GM18870 (cell line): Measurements from ENCODE around the gene SNRPA.
"Not testable (repeated sequence)": the region's sequence is repeated elsewhere in the genome, so short reads cannot be mapped to it uniquely, and the experiment has no call there.

ENCODE experiments used
- ATAC-seq: cut with Tn5 transposase; IDR thresholded peaks from one replicate; pipeline ENCODE4 v1.9.1; 2021; ENCODE audit warnings: moderate library complexity; ENCODE audit not compliant: unreplicated experiment

SNRPA gene

GRCh38 chr19:40744554-40745401 is 6.2 kb upstream of the SNRPA start:
- ATAC-seq = no peak

- ATAC-seq = no peak
Measured at GRCh38 chr19:40745402-40745780, 5.6 kb upstream of the SNRPA start.

- no peak for ATAC-seq
Measured at GRCh38 chr19:40747536-40747935, 3.5 kb upstream of the SNRPA start.

GRCh38 chr19:40750058-40750873 is 737 bp upstream of the SNRPA start, which contains the start of gene ACTMAP:
Gene ACTMAP, minus strand, starts transcription at chr19:40750477. Its CDS starts 674 bp downstream, at chr19:40749803.
- ATAC-seq = peak; percentile 83

- ATAC-seq = no peak
Measured at GRCh38 chr19:40752257-40752781, 1.3 kb downstream of the SNRPA start.

GRCh38 chr19:40754611-40755247 is 3.7 kb downstream of the SNRPA start:
- no peak for ATAC-seq

- ATAC-seq = no peak
Measured at GRCh38 chr19:40755248-40755624, 4.2 kb downstream of the SNRPA start.

- no peak for ATAC-seq
Measured at GRCh38 chr19:40755791-40756190, 4.8 kb downstream of the SNRPA start.

- no peak for ATAC-seq
Measured at GRCh38 chr19:40756502-40757110, 5.6 kb downstream of the SNRPA start.

GRCh38 chr19:40758491-40758890 is 7.5 kb downstream of the SNRPA start:
- ATAC-seq = no peak

GRCh38 chr19:40759352-40759751 is 8.3 kb downstream of the SNRPA start:
- no peak for ATAC-seq

GRCh38 chr19:40762754-40763470 is 11.9 kb downstream of the SNRPA start:
- ATAC-seq = no peak

GRCh38 chr19:40763526-40763925 is 12.5 kb downstream of the SNRPA start:
- ATAC-seq = no peak

- no peak for ATAC-seq
Measured at GRCh38 chr19:40763963-40764362, 13.0 kb downstream of the SNRPA start.

- not testable (repeated sequence) for ATAC-seq
Measured at GRCh38 chr19:40766385-40766784, 15.4 kb downstream of the SNRPA start.

GRCh38 chr19:40768869-40769268 is 17.9 kb downstream of the SNRPA start:
- ATAC-seq = no peak

- not testable (repeated sequence) for ATAC-seq
Measured at GRCh38 chr19:40771101-40771862, 20.3 kb downstream of the SNRPA start.

- no peak for ATAC-seq
Measured at GRCh38 chr19:40774916-40775631, 24.1 kb downstream of the SNRPA start, which contains the start of gene MIA. Gene MIA, plus strand, starts transcription at chr19:40775521. Its CDS starts 22 bp downstream, at chr19:40775543.

GRCh38 chr19:40775632-40776022 is 24.6 kb downstream of the SNRPA start:
- ATAC-seq = no peak
